HG03520 (cell line): Measurements from ENCODE around the gene CD48.

Experiments used
- ATAC-seq: cut with Tn5 transposase; IDR thresholded peaks from one replicate; pipeline ENCODE4 v1.9.1; 2021; ENCODE audit warnings: mild to moderate bottlenecking, moderate library complexity; ENCODE audit not compliant: unreplicated experiment

Gene CD48

DNA sequence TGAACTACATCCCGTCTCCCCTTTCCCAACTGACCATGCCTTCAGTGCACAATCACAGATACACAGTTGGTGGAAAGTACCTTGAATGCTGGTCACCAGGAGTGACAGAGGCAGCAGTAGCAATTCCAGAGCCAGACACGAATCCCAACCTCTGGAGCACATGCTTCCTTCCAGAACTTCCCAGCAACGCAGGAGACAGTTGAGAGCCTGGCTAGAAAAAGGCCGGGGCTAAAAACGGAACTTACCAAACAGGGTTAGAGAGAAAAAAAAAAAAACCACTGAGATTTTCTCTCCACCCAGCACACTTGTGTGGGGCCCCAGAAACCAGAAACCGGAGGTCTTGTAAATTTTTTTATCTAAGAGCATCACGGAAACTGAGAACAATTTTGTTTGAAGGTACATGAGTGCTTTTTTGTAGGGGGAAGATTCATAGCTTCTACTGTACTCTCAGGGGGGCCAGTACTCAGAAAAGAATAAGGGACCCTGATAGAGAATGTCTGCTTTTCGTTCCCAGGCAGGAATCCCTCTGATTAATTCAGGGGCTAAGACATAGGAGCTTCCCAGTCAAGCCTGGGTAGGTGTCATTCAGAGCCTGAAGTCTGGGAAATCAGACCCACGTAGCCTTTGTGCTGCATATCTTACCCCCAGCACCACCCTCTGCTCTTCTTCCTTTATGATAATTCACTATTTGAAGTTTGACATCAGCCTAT is at the start of gene CD48:
Gene CD48 (minus strand): TSS at position 221 of the 710 bp plus-strand sequence. CDS start 59 bp downstream, at position 162.
- peak; percentile 32 for ATAC-seq

- ATAC-seq = no peak
Observed at GRCh38 chr1:160761046-160761445, 49.4 kb upstream of the CD48 start.

- no peak for ATAC-seq
Observed at GRCh38 chr1:160759740-160760139, 48.1 kb upstream of the CD48 start.

DNA sequence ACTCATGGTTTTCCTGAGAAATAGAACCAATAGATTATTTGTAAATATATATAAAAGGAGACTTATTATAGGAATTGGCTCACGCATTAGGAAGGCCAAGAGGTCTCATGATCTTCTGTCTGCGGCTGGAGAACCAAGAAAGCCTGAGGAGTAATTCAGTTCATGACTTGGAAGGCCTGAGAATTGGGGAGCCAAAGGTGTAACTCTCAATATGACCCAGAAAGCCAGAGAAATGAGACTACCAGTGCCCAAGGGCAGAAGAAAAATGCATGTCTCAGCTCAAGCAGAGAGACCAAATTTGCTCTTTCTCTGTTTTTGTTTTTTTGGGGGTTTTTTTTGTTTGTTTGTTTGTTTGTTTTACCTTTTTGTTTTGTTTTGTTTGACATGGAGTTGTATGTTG is 46.9 kb upstream of the CD48 start:
- ATAC-seq = no peak

DNA sequence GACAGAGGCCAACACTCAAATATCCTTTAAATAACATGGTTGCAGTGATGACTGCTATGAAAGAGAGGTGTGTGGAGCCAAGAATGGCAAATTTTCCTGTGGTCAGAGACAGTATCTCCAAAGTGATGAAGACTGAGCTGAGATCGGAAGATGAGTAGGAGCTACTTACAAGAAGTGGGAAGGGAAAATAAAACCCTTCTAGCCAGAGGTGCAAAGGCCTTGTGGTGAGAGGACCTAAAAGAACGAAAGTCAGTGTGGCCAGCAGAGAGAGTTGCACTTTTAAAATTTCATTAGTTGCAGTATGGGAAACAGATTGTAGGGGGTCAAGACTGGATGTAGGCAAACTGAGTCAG is 45.2 kb upstream of the CD48 start:
- ATAC-seq = no peak

- ATAC-seq = no peak
Observed at GRCh38 chr1:160755911-160756848, 44.6 kb upstream of the CD48 start.

- ATAC-seq = no peak
Observed at GRCh38 chr1:160755461-160755860, 43.8 kb upstream of the CD48 start.

GRCh38 chr1:160753594-160753993 is 42.0 kb upstream of the CD48 start:
- ATAC-seq = no peak

DNA sequence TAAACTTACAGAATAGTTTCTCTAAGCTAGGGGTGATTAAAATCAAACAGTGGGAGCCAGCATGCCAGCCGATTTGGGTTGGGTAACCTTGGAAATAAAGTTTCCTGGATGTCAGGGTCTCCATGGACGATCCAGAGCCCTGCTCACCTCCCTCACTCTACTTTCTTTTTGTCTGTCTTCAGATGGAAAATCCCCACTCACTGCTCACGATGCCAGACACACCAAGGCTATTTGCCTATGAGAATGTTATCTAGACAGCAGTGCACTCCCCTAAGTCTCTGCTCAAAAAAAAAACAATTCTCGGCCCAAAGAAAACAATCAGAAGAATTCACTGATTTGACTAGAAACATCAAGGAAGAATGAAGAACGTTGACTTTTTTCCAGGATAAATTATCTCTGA is 41.3 kb upstream of the CD48 start:
- ATAC-seq = no peak

DNA sequence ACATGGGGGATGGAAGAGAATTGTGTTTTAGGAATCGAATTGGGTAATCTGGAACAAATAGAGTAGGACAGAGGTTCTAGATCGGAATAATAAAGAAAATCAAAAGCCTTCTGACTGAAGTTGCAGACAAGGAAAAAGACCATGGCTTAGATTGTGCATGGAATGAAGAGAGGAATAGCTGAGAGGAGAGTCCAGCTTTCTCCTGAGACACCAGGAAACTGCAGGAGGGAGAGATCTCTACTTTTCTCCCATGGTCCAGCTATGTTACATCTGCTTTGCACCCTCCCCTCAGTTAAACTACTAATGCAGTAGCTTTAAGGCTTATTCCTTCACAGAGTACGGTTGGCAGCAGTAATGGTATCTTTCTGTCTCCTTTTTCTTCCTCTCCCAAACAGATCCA is 40.8 kb upstream of the CD48 start:
- ATAC-seq = no peak

GRCh38 chr1:160750608-160751007 is 39.0 kb upstream of the CD48 start:
- ATAC-seq = no peak

- ATAC-seq = no peak
Observed at GRCh38 chr1:160748878-160749269, 37.3 kb upstream of the CD48 start.

DNA sequence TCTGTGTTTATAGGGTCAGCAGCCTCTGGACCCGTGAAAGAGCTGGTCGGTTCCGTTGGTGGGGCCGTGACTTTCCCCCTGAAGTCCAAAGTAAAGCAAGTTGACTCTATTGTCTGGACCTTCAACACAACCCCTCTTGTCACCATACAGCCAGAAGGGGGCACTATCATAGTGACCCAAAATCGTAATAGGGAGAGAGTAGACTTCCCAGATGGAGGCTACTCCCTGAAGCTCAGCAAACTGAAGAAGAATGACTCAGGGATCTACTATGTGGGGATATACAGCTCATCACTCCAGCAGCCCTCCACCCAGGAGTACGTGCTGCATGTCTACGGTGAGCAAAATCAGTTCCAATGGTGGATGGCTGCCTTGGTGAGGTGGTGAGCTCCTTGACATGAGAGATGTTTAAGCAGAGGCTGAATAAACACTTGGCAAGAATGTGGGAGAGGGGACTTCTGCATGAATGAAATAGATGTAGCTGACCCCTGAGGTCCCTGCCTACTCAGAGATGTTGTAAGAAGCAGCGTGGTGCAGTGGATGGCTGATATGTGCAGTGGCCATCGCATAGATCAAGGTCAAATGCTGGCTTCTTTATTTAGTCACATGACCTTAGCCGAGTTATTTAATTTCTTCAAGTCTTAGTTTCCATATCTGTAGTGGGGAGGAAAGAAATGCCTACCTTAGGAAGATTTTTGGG is 36.7 kb upstream of the CD48 start:
- ATAC-seq = no peak

- ATAC-seq = no peak
Observed at GRCh38 chr1:160747717-160748116, 36.1 kb upstream of the CD48 start.

DNA sequence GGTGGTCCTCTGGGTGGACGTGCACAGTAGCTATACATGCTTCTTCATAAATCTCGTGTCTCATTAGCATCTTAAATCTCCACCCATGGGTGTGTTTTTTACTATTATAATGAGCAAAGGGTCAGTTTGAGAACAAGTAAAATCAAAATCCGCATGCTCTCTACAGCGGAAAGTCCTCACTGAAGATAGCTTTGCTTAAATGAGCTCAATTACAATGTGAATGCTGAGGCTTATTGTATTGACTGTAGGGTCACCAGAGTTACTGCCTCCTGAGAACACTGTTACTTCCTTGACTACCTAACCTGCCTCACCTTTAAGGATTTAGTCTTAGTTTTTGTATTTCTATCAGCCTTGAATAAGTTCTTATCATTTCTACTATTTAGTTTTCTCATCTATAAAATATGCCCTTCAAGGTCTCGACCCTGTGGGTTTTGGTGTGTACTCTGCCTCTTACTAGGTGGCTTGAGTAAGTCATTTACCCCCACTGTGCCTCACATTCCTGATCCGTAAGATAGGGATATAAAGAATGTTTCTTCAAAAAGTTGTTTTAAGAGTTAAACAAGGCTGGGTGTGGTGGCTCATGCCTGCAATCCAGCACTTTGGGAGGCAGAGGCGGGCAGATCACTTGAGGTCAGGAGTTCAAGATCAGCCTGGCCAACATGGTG is 35.3 kb upstream of the CD48 start:
- ATAC-seq = no peak

GRCh38 chr1:160745551-160745950 is 33.9 kb upstream of the CD48 start:
- no peak for ATAC-seq

DNA sequence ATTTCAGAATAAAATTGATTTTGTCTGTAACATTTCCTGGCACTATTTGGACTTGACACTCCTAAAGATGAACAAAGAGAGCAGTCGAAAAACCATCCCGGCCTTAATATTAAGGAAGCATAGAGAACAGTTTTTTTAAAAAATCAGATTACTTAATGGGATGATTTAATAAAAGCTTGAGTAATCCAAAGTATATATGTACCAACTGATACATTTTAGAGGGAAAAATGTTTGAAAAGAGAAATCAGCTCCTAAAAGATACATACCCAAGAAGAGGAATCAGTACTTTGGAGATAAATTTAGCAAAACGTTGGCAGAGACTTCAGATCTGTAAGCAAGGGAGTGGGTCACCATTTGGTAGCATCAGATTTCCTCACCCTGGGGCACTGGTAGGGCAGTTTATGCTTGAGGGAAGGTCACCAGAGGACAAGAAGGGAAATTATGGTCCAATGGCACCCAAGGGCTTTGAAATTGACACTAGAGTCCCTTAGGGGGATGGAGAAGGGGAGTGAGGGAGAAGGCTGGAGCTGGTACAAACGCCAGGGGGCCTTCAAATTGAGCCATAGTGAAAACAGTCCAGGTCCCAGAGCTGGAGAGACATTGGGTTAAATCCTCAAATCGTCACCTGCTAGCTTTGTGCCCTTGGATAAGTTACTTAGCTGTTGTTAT is 33.4 kb upstream of the CD48 start:
- no peak for ATAC-seq

DNA sequence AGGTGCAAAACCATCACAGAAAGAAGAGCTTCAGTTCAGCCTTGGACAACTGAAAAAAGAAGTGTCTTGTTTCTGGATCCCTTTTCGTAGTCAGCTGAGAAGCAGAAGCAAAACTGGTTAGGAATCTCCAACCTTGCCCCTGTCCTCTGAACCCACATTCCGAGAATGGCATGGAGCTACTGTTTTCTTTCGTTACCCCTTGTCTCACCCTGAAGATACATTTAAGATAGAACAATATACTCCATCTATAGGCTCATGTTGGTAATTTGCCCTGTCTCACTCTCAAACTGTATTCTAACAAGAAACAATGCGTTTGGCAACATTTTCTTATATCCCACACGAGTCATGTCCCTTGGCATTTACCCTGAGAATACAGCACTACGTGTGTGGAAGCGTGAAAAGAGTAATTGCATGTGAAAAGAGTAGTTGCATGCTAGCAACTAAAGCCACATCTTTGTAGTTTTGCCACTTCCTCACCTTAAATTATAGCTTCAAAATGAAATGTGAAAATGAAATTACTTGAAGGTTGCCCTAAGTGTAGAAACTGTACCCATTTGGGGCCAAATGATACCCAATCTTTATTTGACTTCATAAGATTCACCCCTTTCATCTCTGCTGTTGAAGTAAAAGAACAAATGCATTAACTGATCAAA is 32.7 kb upstream of the CD48 start:
- no peak for ATAC-seq

- ATAC-seq = no peak
Observed at GRCh38 chr1:160743266-160743665, 31.6 kb upstream of the CD48 start.
